ENCODE results near the gene CCL16.

- TF ChIP-seq CTCF (conservative IDR thresholded peaks at IDR 0.05; ENCODE audit: low read length) = no peak
- TF ChIP-seq EZH2phosphoT487 (IDR thresholded peaks at IDR 0.05; ENCODE audit: borderline replicate concordance) = no peak
Observed at GRCh38 chr17:35972066-35972465, 9.2 kb downstream of the CCL16 start.
